Measurements from ENCODE around the gene CIB2. TPM values are rescaled to one million over a fixed set of nuclear protein-coding genes. Genes with fewer than 3 reads are reported as not detected.

The CIB2 gene
- polyA plus RNA-seq, 1 donor (not counting 4 experiments of a cell fraction or from before 2014, with no cell fraction given), result 4.1 TPM

GRCh38 chr15:78129751-78130287 lies 1.4 kb downstream of the CIB2 start:
- no peak overlapping the region for H3K4me2 ChIP-seq (ENCODE audit: control insufficient read depth, extremely low read depth, insufficient read depth, low read depth, low read length)

GRCh38 chr15:78129077-78129750 lies 2.0 kb downstream of the CIB2 start:
- Histone ChIP-seq H3K27ac (ENCODE audit: control insufficient read depth, insufficient read depth, low read length) (no peak overlapping the region), H2AFZ (ENCODE audit: control insufficient read depth, low read length) (no peak overlapping the region), H3K9me3 (ENCODE audit: control insufficient read depth, low read depth, low read length) (no peaks in the 10 kb centered on the region), H3K27me3 (ENCODE audit: control insufficient read depth, extremely low read depth, insufficient read depth, low read length) (no peaks in the 10 kb centered on the region), H3K9ac (ENCODE audit: control insufficient read depth, extremely low read depth, insufficient read depth, low read length) (no peak overlapping the region), H3K36me3 (ENCODE audit: control insufficient read depth in 2 of 2, extremely low read depth in 1 of 2, insufficient read depth in 2 of 2, low read length in 2 of 2) (no peaks in the 10 kb centered on the region), H3K9me1 (ENCODE audit: control insufficient read depth, extremely low read depth, insufficient read depth, low read length) (no peaks in the 10 kb centered on the region), H3K4me3 (ENCODE audit: control insufficient read depth in 2 of 3, extremely low read depth in 1 of 3, insufficient read depth in 2 of 3, low read depth in 1 of 3, low read length in 3 of 3) (no peak overlapping the region), H3K4me1 (ENCODE audit: control insufficient read depth, extremely low read depth, insufficient read depth, low read length) (peaks cover 28% of the 10 kb centered on the region), H3K79me2 (ENCODE audit: control insufficient read depth, insufficient read depth, low read length) (no peaks in the 10 kb centered on the region), H4K20me1 (ENCODE audit: control insufficient read depth, extremely low read depth, insufficient read depth, low read length) (no peaks in the 10 kb centered on the region), H3K4me2 (ENCODE audit: control insufficient read depth, extremely low read depth, insufficient read depth, low read depth, low read length) (no peak overlapping the region)
- FAIRE-seq, result no peak
- dilution Hi-C loops (cut with MboI; ENCODE audit: extremely low pct_ligation_motif_present, low sequenced_read_pairs), result no loop called here
- TF ChIP-seq CTCF (optimal IDR thresholded peaks at IDR 0.05 in 1 of 3, IDR thresholded peaks at IDR 0.05 in 1 of 3, conservative IDR thresholded peaks at IDR 0.05 in 1 of 3; ENCODE audit: extremely low read depth in 1 of 3, insufficient read depth in 2 of 3, low read length in 3 of 3), result no peak
- TF ChIP-seq EZH2 (IDR thresholded peaks at IDR 0.05; ENCODE audit: low read length), result no peak
- no peak for DNase-seq (ENCODE audit: low read depth, low spot score)

More at GRCh38 chr15:78129751-78130287, 1.4 kb downstream of the CIB2 start:
- H3K27ac ChIP-seq (ENCODE audit: control insufficient read depth, insufficient read depth, low read length), result no peak overlapping the region
- H3K4me3 ChIP-seq (ENCODE audit: control insufficient read depth in 2 of 3, extremely low read depth in 1 of 3, insufficient read depth in 2 of 3, low read depth in 1 of 3, low read length in 3 of 3), result no peak overlapping the region
- H2AFZ ChIP-seq (ENCODE audit: control insufficient read depth, low read length), result no peak overlapping the region
- H3K9me1 ChIP-seq (ENCODE audit: control insufficient read depth, extremely low read depth, insufficient read depth, low read length), result no peaks in the 10 kb centered on the region
- dilution Hi-C loops (cut with MboI; ENCODE audit: extremely low pct_ligation_motif_present, low sequenced_read_pairs), result no loop called here
- H4K20me1 ChIP-seq (ENCODE audit: control insufficient read depth, extremely low read depth, insufficient read depth, low read length), result no peaks in the 10 kb centered on the region
- DNase-seq (ENCODE audit: low read depth, low spot score), result no peak
- no peaks in the 10 kb centered on the region for H3K36me3 ChIP-seq (ENCODE audit: control insufficient read depth in 2 of 2, extremely low read depth in 1 of 2, insufficient read depth in 2 of 2, low read length in 2 of 2)
- H3K79me2 ChIP-seq (ENCODE audit: control insufficient read depth, insufficient read depth, low read length), result no peaks in the 10 kb centered on the region
- no peak for FAIRE-seq
- H3K9me3 ChIP-seq (ENCODE audit: control insufficient read depth, low read depth, low read length), result no peaks in the 10 kb centered on the region
- no peaks in the 10 kb centered on the region for H3K27me3 ChIP-seq (ENCODE audit: control insufficient read depth, extremely low read depth, insufficient read depth, low read length)
- H3K9ac ChIP-seq (ENCODE audit: control insufficient read depth, extremely low read depth, insufficient read depth, low read length), result no peak overlapping the region
- TF ChIP-seq CTCF (optimal IDR thresholded peaks at IDR 0.05 in 1 of 3, IDR thresholded peaks at IDR 0.05 in 1 of 3, conservative IDR thresholded peaks at IDR 0.05 in 1 of 3; ENCODE audit: extremely low read depth in 1 of 3, insufficient read depth in 2 of 3, low read length in 3 of 3), result no peak
- no peak for TF ChIP-seq EZH2 (IDR thresholded peaks at IDR 0.05; ENCODE audit: low read length)
- H3K4me1 ChIP-seq (ENCODE audit: control insufficient read depth, extremely low read depth, insufficient read depth, low read length), result peaks cover 33% of the 10 kb centered on the region

Data from keratinocyte (primary cell).